ENCODE results near the gene DDX47. TPM values are rescaled to one million over a fixed set of nuclear protein-coding genes. Genes with fewer than 3 reads are reported as not detected.
A peak's percentile ranks its signal among the peaks of the same experiment; 100 is the strongest.
"Not testable (repeated sequence)": the region's sequence is repeated elsewhere in the genome, so short reads cannot be mapped to it uniquely, and the experiment has no call there.

The DDX47 gene
- total and polyA plus RNA-seq, 9 of the 15 experiments (the other 6 are each of a cell fraction or from before 2014, with no cell fraction given), result 39.4 to 186 (median 64.4) TPM

GRCh38 chr12:12800406-12801180, 12.6 kb upstream of the DDX47 start (continued):
- TF ChIP-seq PBX2 (CRISPR knock-in tag; IDR thresholded peaks at IDR 0.05; ENCODE audit: low read depth) (no peak), PBX2 (tag; conservative IDR thresholded peaks at IDR 0.05; ENCODE audit: low read depth) (peak; percentile 90), NBN (IDR thresholded peaks at IDR 0.05; ENCODE audit: low read depth) (no peak), NUFIP1 (IDR thresholded peaks at IDR 0.05; ENCODE audit: partially characterized antibody) (no peak), JUN (IDR thresholded peaks at IDR 0.05; ENCODE audit: borderline replicate concordance, low read depth, low read length) (0 out of 2 replicates have a peak, but pooled peaks have one; percentile 9), JUN (CRISPR knock-in tag; IDR thresholded peaks at IDR 0.05; ENCODE audit: borderline replicate concordance) (no peak), C11orf30 (IDR thresholded peaks at IDR 0.05; ENCODE audit: low read depth) (peak; percentile 87), ZHX1 (conservative IDR thresholded peaks at IDR 0.05; ENCODE audit: low read length) (no peak)

GRCh38 chr12:12801656-12802055, 11.5 kb upstream of the DDX47 start:
- FAIRE-seq; H3K27ac ChIP-seq (ENCODE audit: extremely low read depth, low read depth, low read length); ATAC-seq: not testable (repeated sequence)

More at GRCh38 chr12:12801656-12802055, 11.5 kb upstream of the DDX47 start:
- H3K9me3 ChIP-seq (replicated peaks; ENCODE audit: control insufficient read depth, insufficient read depth, low read depth, low read length); H3K4me3 ChIP-seq; DNase-seq (ENCODE audit: extremely low read depth in 1 of 4, low spot score in 3 of 4); in situ Hi-C loops (cut with MboI); H3K27me3 ChIP-seq (ENCODE audit: control insufficient read depth in 2 of 2, insufficient read depth in 2 of 2, low read length in 2 of 2); BruUV-seq (replicated peaks); H3K9me1 ChIP-seq (ENCODE audit: control insufficient read depth, insufficient read depth, low read length); H3K9ac ChIP-seq (ENCODE audit: insufficient read depth in 1 of 2, low read depth in 2 of 2, low read length in 2 of 2); H4K20me1 ChIP-seq (replicated peaks; ENCODE audit: control insufficient read depth, insufficient read depth, low read length); H3K79me2 ChIP-seq (ENCODE audit: control insufficient read depth, insufficient read depth, low read length); H3K36me3 ChIP-seq (ENCODE audit: control insufficient read depth, insufficient read depth, low read length); intact Hi-C loops (cut with micrococcal nuclease); H3K4me2 ChIP-seq (ENCODE audit: insufficient read depth, low read length); H2AFZ ChIP-seq (ENCODE audit: low read depth, low read length); POLR2A ChIA-PET; CTCF ChIA-PET (ENCODE audit: low intra/inter-chr PET ratio): not testable (repeated sequence)
- peaks cover 6 to 24% of the 10 kb centered on the region in 2 experiments; a peak in 4 of 5 replicates for H3K4me1 ChIP-seq (replicated peaks in 1 of 2; ENCODE audit: control insufficient read depth in 2 of 2, insufficient read depth in 2 of 2, low read length in 2 of 2)
- WGBS (ENCODE audit: insufficient coverage, low coverage, missing lambda C conversion rate), result no CpG with 5 or more reads among the region's 4 CpGs
